Neural cell (in vitro differentiated cells): Measurements from ENCODE around the gene OR8B4. TPM values are rescaled to one million over a fixed set of nuclear protein-coding genes. Genes with fewer than 3 reads are reported as not detected.
"Not testable (repeated sequence)": the region's sequence is repeated elsewhere in the genome, so short reads cannot be mapped to it uniquely, and the experiment has no call there.

Source experiments
- H2AFZ ChIP-seq: fragments of 200-600, 300-800 bp; sonication (generic), shearing (Covaris generic); 2 replicates; pipeline ENCODE4 v1.6.0; 2014; ENCODE audit warnings: low read depth, mild to moderate bottlenecking, antibody characterized with exemption, low read length, moderate library complexity
- H3F3A ChIP-seq: fragments of 200-600 bp; shearing (Covaris generic); 2 replicates; pipeline ENCODE4 v1.6.1; 2016; ENCODE audit warnings: mild to moderate bottlenecking, moderate library complexity, mixed read lengths, antibody characterized with exemption, low read length; ENCODE audit not compliant: insufficient read depth, poor library complexity, severe bottlenecking
- H3K27ac ChIP-seq: fragments of 200-600, 300-800 bp; sonication (generic), shearing (Covaris generic); 2 replicates; pipeline ENCODE4 v1.5.1; 2014; ENCODE audit warnings: mild to moderate bottlenecking, low read length, moderate library complexity
- H3K27me3 ChIP-seq: fragments of 300-800, 200-600 bp; sonication (generic), shearing (Covaris generic); 2 replicates; pipeline ENCODE4 v1.6.0; 2014; ENCODE audit warnings: mild to moderate bottlenecking, low read depth, low read length, moderate library complexity; ENCODE audit not compliant: insufficient read depth
- H3K36me3 ChIP-seq: fragments of 300-800, 200-600 bp; sonication (generic), shearing (Covaris generic); 2 replicates; pipeline ENCODE4 v1.5.1; 2014; ENCODE audit warnings: mild to moderate bottlenecking, antibody characterized with exemption, low read length, moderate library complexity; ENCODE audit not compliant: insufficient read depth
- H3K4me2 ChIP-seq: fragments of 300-800, 200-600 bp; sonication (generic), shearing (Covaris generic); 2 replicates; pipeline ENCODE4 v1.6.0; 2014; ENCODE audit warnings: mild to moderate bottlenecking, low read length
- H3K4me3 ChIP-seq: fragments of 300-800, 200-600 bp; sonication (generic), shearing (Covaris generic); 2 replicates; pipeline ENCODE4 v1.5.1; 2014; ENCODE audit warnings: mild to moderate bottlenecking, low read length, moderate library complexity
- H3K79me2 ChIP-seq: fragments of 200-600 bp; shearing (Covaris generic); replicated peaks from 2 replicates; pipeline ENCODE4 v1.6.0; 2014; ENCODE audit warnings: mild to moderate bottlenecking, low read length, moderate library complexity; ENCODE audit not compliant: insufficient read depth
- H3K9ac ChIP-seq: fragments of 300-800, 200-600 bp; sonication (generic), shearing (Covaris generic); 2 replicates; pipeline ENCODE4 v1.6.1; 2016; ENCODE audit warnings: mild to moderate bottlenecking, low read length, mixed read lengths
- H3K9me2 ChIP-seq: fragments of 200-600 bp; shearing (Covaris generic); 2 replicates; pipeline ENCODE4 v1.6.1; 2016; ENCODE audit warnings: mild to moderate bottlenecking, low read length, mixed read lengths; ENCODE audit not compliant: insufficient read depth
- H3K9me3 ChIP-seq: fragments of 200-600, 300-800 bp; sonication (generic), shearing (Covaris generic); 2 replicates; pipeline ENCODE4 v1.6.1; 2016; ENCODE audit warnings: mild to moderate bottlenecking, mixed run types, low read length, moderate library complexity, mixed read lengths
- H4K20me1 ChIP-seq: fragments of 200-600 bp; shearing (Covaris generic); 2 replicates; pipeline ENCODE4 v1.6.1; 2016; ENCODE audit warnings: mild to moderate bottlenecking, mixed run types; ENCODE audit not compliant: insufficient read depth
- CTCF ChIP-seq: fragments of 450-650 bp; IDR thresholded peaks from 2 replicates; pipeline ENCODE4 v1.5.1; 2014; ENCODE audit warnings: antibody characterized with exemption, mild to moderate bottlenecking, moderate library complexity; ENCODE audit not compliant: poor library complexity, severe bottlenecking
- EP300 ChIP-seq: fragments of 450-650 bp; conservative IDR thresholded peaks from 2 replicates; pipeline ENCODE4 v1.6.1; 2014; ENCODE audit warnings: antibody characterized with exemption, mild to moderate bottlenecking, moderate library complexity; ENCODE audit not compliant: poor library complexity, severe bottlenecking
- EZH2 ChIP-seq: fragments of 200-600, 300-800 bp; shearing (Covaris generic), sonication (generic); IDR thresholded peaks from 2 replicates; pipeline ENCODE4 v1.6.1; 2014; ENCODE audit warnings: antibody characterized with exemption, low read length, borderline replicate concordance, mild to moderate bottlenecking; ENCODE audit not compliant: insufficient read depth, poor library complexity, severe bottlenecking
- MXI1 ChIP-seq: fragments of 450-650 bp; conservative IDR thresholded peaks from 2 replicates; pipeline ENCODE4 v1.6.1; 2014; ENCODE audit warnings: antibody characterized with exemption, mild to moderate bottlenecking; ENCODE audit not compliant: poor library complexity, severe bottlenecking
- POLR2AphosphoS5 ChIP-seq: IDR thresholded peaks from 2 replicates; pipeline ENCODE4 v1.6.1; 2012
- RAD21 ChIP-seq: fragments of 450-650 bp; conservative IDR thresholded peaks from 2 replicates; pipeline ENCODE4 v1.6.1; 2014; ENCODE audit warnings: antibody characterized with exemption, mild to moderate bottlenecking, moderate library complexity
- REST ChIP-seq: IDR thresholded peaks from 2 replicates; pipeline ENCODE4 v1.6.1; 2012; ENCODE audit warnings: borderline replicate concordance
- SMC3 ChIP-seq: fragments of 450-650 bp; conservative IDR thresholded peaks from 2 replicates; pipeline ENCODE4 v1.6.1; 2014; ENCODE audit warnings: antibody characterized with exemption, mild to moderate bottlenecking, moderate library complexity; ENCODE audit not compliant: poor library complexity
- TAF1 ChIP-seq: IDR thresholded peaks from 2 replicates; pipeline ENCODE4 v1.6.1; 2012; ENCODE audit warnings: low read depth
- polyA plus RNA-seq: library from polyadenylated mRNA; depleted of rRNA; stranded (reverse); fragments of >200 nt; gene quantifications from 2 replicates; pipeline ENCODE4 v1.2.3, GENCODE V29; 2014

The OR8B4 gene
- polyA plus RNA-seq, 1 donor from 2014 or later: not detected

- no peak overlapping the region for H3K27ac ChIP-seq
- H3K4me3 ChIP-seq: no peak overlapping the region
- H3K27me3 ChIP-seq: no peaks in the 10 kb centered on the region
- H3K9me3 ChIP-seq: no peaks in the 10 kb centered on the region
- no peaks in the 10 kb centered on the region for H3K9me2 ChIP-seq
- TF ChIP-seq EP300 (no peak), POLR2AphosphoS5 (no peak), EZH2 (no peak), RAD21 (no peak), SMC3 (no peak), REST (no peak), MXI1 (no peak), TAF1 (no peak), CTCF (no peak)
- no peaks in the 10 kb centered on the region for H3K79me2 ChIP-seq
- no peak overlapping the region for H3K9ac ChIP-seq
- no peak overlapping the region for H2AFZ ChIP-seq
- no peaks in the 10 kb centered on the region for H3K36me3 ChIP-seq
- no peak overlapping the region for H3K4me2 ChIP-seq
- H4K20me1 ChIP-seq: no peaks in the 10 kb centered on the region
- no peaks in the 10 kb centered on the region for H3F3A ChIP-seq
Observed at GRCh38 chr11:124405581-124405980, 19.1 kb downstream of the OR8B4 start.

- H3K4me3 ChIP-seq, H3K4me2 ChIP-seq, H3K9me2 ChIP-seq, H3K79me2 ChIP-seq, H4K20me1 ChIP-seq, H3K36me3 ChIP-seq, H3K27me3 ChIP-seq, H3K27ac ChIP-seq, H3F3A ChIP-seq, H3K9ac ChIP-seq, H2AFZ ChIP-seq, H3K9me3 ChIP-seq: not testable (repeated sequence)
Observed at GRCh38 chr11:124403186-124403585, 21.5 kb downstream of the OR8B4 start.

GRCh38 chr11:124402326-124402922 is 22.2 kb downstream of the OR8B4 start:
- Histone ChIP-seq H3K4me3 (no peak overlapping the region), H2AFZ (no peak overlapping the region), H3K36me3 (no peaks in the 10 kb centered on the region), H3K4me2 (no peak overlapping the region), H3K27ac (no peak overlapping the region), H3K9me2 (no peaks in the 10 kb centered on the region), H3K27me3 (no peaks in the 10 kb centered on the region), H3F3A (no peaks in the 10 kb centered on the region), H4K20me1 (no peaks in the 10 kb centered on the region), H3K79me2 (no peaks in the 10 kb centered on the region), H3K9ac (no peak overlapping the region), H3K9me3 (no peaks in the 10 kb centered on the region)
- peak; percentile 50 for TF ChIP-seq SMC3
- peak; percentile 54 for TF ChIP-seq RAD21
- TF ChIP-seq TAF1: no peak
- TF ChIP-seq EP300: no peak
- no peak for TF ChIP-seq EZH2
- no peak for TF ChIP-seq REST
- peak; percentile 48 for TF ChIP-seq CTCF
